ENCODE results near the gene MIPEP.

MIPEP gene

GRCh38 chr13:23707674-23708073 lies 181.5 kb downstream of the MIPEP start:
- peak in 2 of 3 donors; percentile 26 to 30 for DNase-seq

GRCh38 chr13:23705583-23705982 lies 183.6 kb downstream of the MIPEP start:
- DNase-seq = peak; percentile 54 to 67 (median 58)

GRCh38 chr13:23703246-23703860 lies 185.8 kb downstream of the MIPEP start:
- peak in 1 of 3 donors; percentile 3 for DNase-seq

- no peak for DNase-seq
Measured at GRCh38 chr13:23701636-23702035, 187.6 kb downstream of the MIPEP start.

- no peak for DNase-seq
Measured at GRCh38 chr13:23701186-23701585, 188.0 kb downstream of the MIPEP start.

GRCh38 chr13:23699271-23699670 lies 189.9 kb downstream of the MIPEP start:
- DNase-seq = peak in 1 of 3 donors; percentile 8

GRCh38 chr13:23697772-23698313 lies 191.4 kb downstream of the MIPEP start:
- no peak for DNase-seq

- DNase-seq = no peak
Measured at GRCh38 chr13:23696610-23697009, 192.6 kb downstream of the MIPEP start.

- DNase-seq = peak in 2 of 3 donors; percentile 23 to 50
Measured at GRCh38 chr13:23695711-23696464, 193.3 kb downstream of the MIPEP start.

GRCh38 chr13:23695196-23695595 lies 194.0 kb downstream of the MIPEP start:
- DNase-seq = no peak

GRCh38 chr13:23692816-23693215 lies 196.4 kb downstream of the MIPEP start:
- DNase-seq = no peak

GRCh38 chr13:23690668-23691067 lies 198.5 kb downstream of the MIPEP start:
- no peak for DNase-seq

GRCh38 chr13:23688336-23688735 lies 200.9 kb downstream of the MIPEP start:
- DNase-seq = no peak

GRCh38 chr13:23687614-23688013 lies 201.6 kb downstream of the MIPEP start:
- DNase-seq = no peak

GRCh38 chr13:23686948-23687347 lies 202.3 kb downstream of the MIPEP start:
- no peak for DNase-seq

- DNase-seq = no peak
Measured at GRCh38 chr13:23685416-23685815, 203.8 kb downstream of the MIPEP start.

GRCh38 chr13:23684647-23685046 lies 204.6 kb downstream of the MIPEP start:
- DNase-seq = no peak

GRCh38 chr13:23683084-23683483 lies 206.1 kb downstream of the MIPEP start:
- DNase-seq = no peak

GRCh38 chr13:23680845-23681669 lies 208.1 kb downstream of the MIPEP start:
- DNase-seq = no peak
